K562 (cell line): ENCODE measurements around the gene SCN1A. TPM values are rescaled to one million over a fixed set of nuclear protein-coding genes. Genes with fewer than 3 reads are reported as not detected.

Experiments used
- ATAC-seq: fragments of 200-7000 bp; cut with Tn5 transposase; 3 replicates; pipeline ENCODE4 v1.9.1; 2020; ENCODE audit warnings: moderate library complexity
- BruUV-seq: library from RNA; stranded (reverse); fragments of 400-500 nt; replicated peaks from 2 replicates; lab custom pipeline; 2021; lab: Mats Ljungman, UMichigan
- CTCF ChIA-PET: fragments of 300-600 bp; formaldehyde crosslinking; extraction: SDS; loops from one replicate; lab custom pipeline; 2021; ENCODE audit warnings: low intra/inter-chr PET ratio; lab: Yijun Ruan, JAX
- POLR2A ChIA-PET: fragments of 300-600, 350-650 bp; sonication (Branson Sonifier 250); formaldehyde crosslinking; extraction: SDS; loops from one replicate; lab custom pipeline; 2021; ENCODE audit warnings: antibody characterized with exemption, inconsistent platforms; lab: Yijun Ruan, JAX
- DNase-seq, 4 experiments: peaks; one replicate each; pipeline versions ENCODE4 v3.0.0 to v3.0.0-alpha.2; 2011 to 2018; ENCODE audit warnings: low spot score in 3 of 4, mixed read lengths in 3 of 4; ENCODE audit errors: extremely low read depth in 1 of 4
- FAIRE-seq: peaks from 2 replicates; lab custom pipeline; 2011; peaks lifted over from hg19 to GRCh38; lab: Jason Lieb, UNC
- H2AFZ ChIP-seq: 2 replicates; pipeline ENCODE4 v1.6.0; 2011; ENCODE audit warnings: low read depth, low read length, control low read depth, inconsistent platforms
- H3K27ac ChIP-seq: fragments of 200-600 bp; 3 replicates; pipeline ENCODE4 v1.8.0; 2011; ENCODE audit warnings: low read depth, mild to moderate bottlenecking, control low read depth, inconsistent platforms, low read length, moderate library complexity, mixed read lengths; ENCODE audit errors: extremely low read depth
- H3K27me3 ChIP-seq, 2 experiments: fragments of 300-600 bp in 1 of 2; 2 replicates in 1 of 2; 3 replicates in 1 of 2; pipeline versions ENCODE4 v1.6.0 to v1.8.0; 2011; ENCODE audit warnings: inconsistent platforms in 2 of 2, low read length in 2 of 2, mild to moderate bottlenecking in 1 of 2, mixed read lengths in 1 of 2, moderate library complexity in 1 of 2; ENCODE audit not compliant: control insufficient read depth in 2 of 2, insufficient read depth in 2 of 2
- H3K36me3 ChIP-seq: fragments of 300-600 bp; 3 replicates; pipeline ENCODE4 v1.8.0; 2011; ENCODE audit warnings: mild to moderate bottlenecking, low read length, inconsistent platforms; ENCODE audit not compliant: control insufficient read depth, insufficient read depth
- H3K4me1 ChIP-seq, 2 experiments: fragments of 200-600 bp in 1 of 2; replicated peaks in 1 of 2; 2 replicates in 1 of 2; 3 replicates in 1 of 2; pipeline versions ENCODE4 v1.5.1 to v1.8.0; 2011; ENCODE audit warnings: inconsistent platforms in 2 of 2, low read length in 2 of 2, mild to moderate bottlenecking in 1 of 2, mixed read lengths in 1 of 2, moderate library complexity in 1 of 2; ENCODE audit not compliant: control insufficient read depth in 2 of 2, insufficient read depth in 2 of 2
- H3K4me2 ChIP-seq: 2 replicates; pipeline ENCODE4 v1.6.1; 2011; ENCODE audit warnings: low read length, control low read depth, inconsistent platforms, mixed read lengths; ENCODE audit not compliant: insufficient read depth
- H3K4me3 ChIP-seq: fragments of 200-600 bp; sonication (generic), shearing (Covaris generic); 2 replicates; pipeline ENCODE4 v1.5.1; 2016; ENCODE audit warnings: control low read depth, inconsistent platforms
- H3K79me2 ChIP-seq: fragments of 200-600 bp; 3 replicates; pipeline ENCODE4 v1.8.0; 2011; ENCODE audit warnings: low read length, inconsistent platforms; ENCODE audit not compliant: control insufficient read depth, insufficient read depth
- H3K9ac ChIP-seq, 2 experiments: 2 replicates each; pipeline versions ENCODE4 v1.6.0 to v1.6.1; 2011; ENCODE audit warnings: low read depth in 2 of 2, low read length in 2 of 2, control low read depth in 1 of 2, inconsistent platforms in 1 of 2, mild to moderate bottlenecking in 1 of 2, mixed read lengths in 1 of 2; ENCODE audit not compliant: insufficient read depth in 1 of 2
- H3K9me1 ChIP-seq: one replicate; pipeline ENCODE4 v1.6.0; 2011; ENCODE audit warnings: inconsistent platforms, mild to moderate bottlenecking, low read length, moderate library complexity; ENCODE audit not compliant: control insufficient read depth, insufficient read depth
- H3K9me3 ChIP-seq: replicated peaks from 2 replicates; pipeline ENCODE4 v1.5.1; 2011; ENCODE audit warnings: low read depth, low read length, inconsistent platforms; ENCODE audit not compliant: control insufficient read depth, insufficient read depth
- H4K20me1 ChIP-seq: replicated peaks from 2 replicates; pipeline ENCODE4 v1.6.1; 2011; ENCODE audit warnings: low read length, inconsistent platforms, mixed read lengths; ENCODE audit not compliant: control insufficient read depth, insufficient read depth
- IFI16 ChIP-seq: fragments of 250-450 bp; sonication (Bioruptor Pico); IDR thresholded peaks from 2 replicates; pipeline ENCODE4 v2.1.2; 2022; ENCODE audit warnings: mild to moderate bottlenecking, inconsistent platforms
- RBM14 ChIP-seq: fragments of 200-400 bp; formaldehyde crosslinking; IDR thresholded peaks from 2 replicates; pipeline ENCODE4 v1.6.1; 2018; ENCODE audit warnings: low read depth, mild to moderate bottlenecking, low read length, moderate library complexity, borderline replicate concordance; ENCODE audit not compliant: insufficient read depth
- TCF7 ChIP-seq: sonication (generic); IDR thresholded peaks from 2 replicates; pipeline ENCODE4 v1.6.1; 2016; ENCODE audit warnings: antibody characterized with exemption, borderline replicate concordance
- YY1 ChIP-seq, 3 experiments: IDR thresholded peaks; 2 replicates each; pipeline ENCODE4 v1.6.1; 2011; ENCODE audit warnings: low read length in 2 of 3, mild to moderate bottlenecking in 2 of 3, moderate library complexity in 2 of 3, borderline replicate concordance in 1 of 3, control low read depth in 1 of 3, low read depth in 1 of 3; ENCODE audit not compliant: insufficient read depth in 3 of 3, insufficient replicate concordance in 2 of 3, control insufficient read depth in 1 of 3, insufficient read length in 1 of 3; ENCODE audit errors: extremely low read depth in 1 of 3
- ZBTB34 ChIP-seq: fragments of 250-450 bp; sonication (Bioruptor Pico); IDR thresholded peaks from 2 replicates; pipeline ENCODE4 v1.8.0; 2021; ENCODE audit warnings: mild to moderate bottlenecking, moderate library complexity
- WGBS: fragments of 100-300 bp; shearing (Covaris generic); methylation state at CpG from one replicate; pipeline ENCODE4 v1.1.6; 2016; ENCODE audit warnings: low coverage, mixed read lengths; ENCODE audit not compliant: insufficient coverage; ENCODE audit errors: missing lambda C conversion rate; 5-methylcytosine and 5-hydroxymethylcytosine counted together
- in situ Hi-C: fragments of 300-500 bp; cut with MboI; formaldehyde crosslinking; loops from 4 replicates; pipeline ENCODE4 v1.15.0; 2018; ENCODE audit warnings: inconsistent platforms, mixed read lengths
- intact Hi-C: fragments of 100-400 bp; cut with micrococcal nuclease; formaldehyde crosslinking; loops from 2 replicates; pipeline ENCODE4 v1.14.2; 2022
- polyA plus RNA-seq, 8 experiments: library from polyadenylated mRNA; depleted of rRNA in 4 of 8; stranded (reverse) in 5 of 8; unstranded in 3 of 8; fragments of >200 nt; fragmentation: Nextera tagmentation in 2 of 8; fragmentation: Illumina TruSeq in 1 of 8; extraction: Ambion mirVana in 2 of 8; extraction: Trizol in 1 of 8; gene quantifications; 2 replicates each; pipeline versions ENCODE4 v1.2.1 to v1.2.3, GENCODE V29; 2011 to 2014; ENCODE audit warnings: inconsistent platforms in 1 of 8, missing spikeins in 1 of 8
- total RNA-seq, 7 experiments: library from RNA; depleted of rRNA in 6 of 7; stranded (reverse); fragments of >200 nt in 6 of 7; fragmentation: Illumina TruSeq in 2 of 7; extraction: Trizol in 2 of 7; gene quantifications; 2 replicates each; pipeline versions ENCODE4 v1.2.1 to v1.2.3, GENCODE V29; 2011 to 2021; ENCODE audit warnings: low replicate concordance in 1 of 7

SCN1A gene
- total and polyA plus RNA-seq, 9 of the 15 experiments (the other 6 are each of a cell fraction or from before 2014, with no cell fraction given): not detected

GRCh38 chr2:166000401-166000800 is 127.4 kb downstream of the SCN1A start:
- Histone ChIP-seq H2AFZ (no peak overlapping the region), H3K79me2 (no peaks in the 10 kb centered on the region), H3K4me3 (no peak overlapping the region), H3K27me3 (no peaks in the 10 kb centered on the region), H3K9me1 (no peaks in the 10 kb centered on the region), H3K36me3 (no peaks in the 10 kb centered on the region), H3K4me1 (no peaks in the 10 kb centered on the region), H4K20me1 (no peaks in the 10 kb centered on the region), H3K27ac (no peak overlapping the region), H3K9me3 (no peaks in the 10 kb centered on the region), H3K4me2 (no peak overlapping the region), H3K9ac (no peak overlapping the region)
- BruUV-seq: no TSS peak
- intact Hi-C loops (no loop called here), in situ Hi-C loops (no loop called here)
- no peak for DNase-seq
- no peak for FAIRE-seq
- TF ChIP-seq TCF7 (no peak), IFI16 (no peak), ZBTB34 (CRISPR knock-in tag) (no peak), YY1 (IDR thresholded peaks at IDR 0.05; ENCODE audit: borderline replicate concordance in 1 of 3, control insufficient read depth in 1 of 3, extremely low read depth in 1 of 3, insufficient read depth in 3 of 3, insufficient read length in 1 of 3, insufficient replicate concordance in 2 of 3, low read depth in 1 of 3, low read length in 2 of 3) (no peak), RBM14 (no peak)
- ATAC-seq: no peak
- CTCF ChIA-PET: no interaction called here
- POLR2A ChIA-PET: no interaction called here
- WGBS: 0% methylated on average over 2 of the region's 2 CpGs
